SJSA1 (cell line): Measurements from ENCODE around the gene PDE7B. TPM values are rescaled to one million over a fixed set of nuclear protein-coding genes. Genes with fewer than 3 reads are reported as not detected.

Source experiments
- DNase-seq, 2 experiments: peaks; one replicate each; pipeline ENCODE4 v3.0.0-alpha.2; 2015 to 2020; ENCODE audit warnings: low spot score in 2 of 2, low read depth in 1 of 2
- H3K27ac ChIP-seq: fragments of 250-450 bp; sonication (Bioruptor Pico); 2 replicates; pipeline ENCODE4 v1.5.1; 2020; ENCODE audit warnings: mild to moderate bottlenecking, moderate library complexity
- H3K27me3 ChIP-seq: fragments of 250-450 bp; sonication (Bioruptor Pico); replicated peaks from 2 replicates; pipeline ENCODE4 v1.5.1; 2020; ENCODE audit warnings: mild to moderate bottlenecking, moderate library complexity
- H3K36me3 ChIP-seq: fragments of 250-450 bp; sonication (Bioruptor Pico); 2 replicates; pipeline ENCODE4 v1.5.1; 2020; ENCODE audit warnings: mild to moderate bottlenecking
- H3K4me1 ChIP-seq: fragments of 250-450 bp; sonication (Bioruptor Pico); replicated peaks from 2 replicates; pipeline ENCODE4 v1.6.1; 2021; ENCODE audit warnings: mild to moderate bottlenecking
- H3K4me3 ChIP-seq: fragments of 250-450 bp; sonication (Bioruptor Pico); 2 replicates; pipeline ENCODE4 v1.5.1; 2020; ENCODE audit warnings: mild to moderate bottlenecking
- H3K9me3 ChIP-seq: fragments of 250-450 bp; sonication (Bioruptor Pico); replicated peaks from 2 replicates; pipeline ENCODE4 v1.5.1; 2020; ENCODE audit warnings: mild to moderate bottlenecking
- total RNA-seq: library from RNA; depleted of rRNA; stranded (reverse); fragments of >200 nt; shearing (Covaris generic); gene quantifications from 2 replicates; pipeline ENCODE4 v1.2.3, GENCODE V29; 2014

PDE7B gene
- total RNA-seq, 1 experiment from 2014 or later: not detected

GRCh38 chr6:136035378-136036070, 184.0 kb downstream of the PDE7B start:
- no peak overlapping the region for H3K27ac ChIP-seq
- H3K36me3 ChIP-seq: no peaks in the 10 kb centered on the region
- no peaks in the 10 kb centered on the region for H3K27me3 ChIP-seq
- DNase-seq: no peak
- H3K9me3 ChIP-seq: no peaks in the 10 kb centered on the region
- H3K4me1 ChIP-seq: no peaks in the 10 kb centered on the region; the same call in 1 of the 2 replicates
- no peak overlapping the region for H3K4me3 ChIP-seq

GRCh38 chr6:136036071-136036380, 184.5 kb downstream of the PDE7B start:
- Histone ChIP-seq H3K27ac (no peak overlapping the region), H3K4me1 (no peaks in the 10 kb centered on the region; the same call in 1 of the 2 replicates), H3K9me3 (no peaks in the 10 kb centered on the region), H3K4me3 (no peak overlapping the region), H3K36me3 (no peaks in the 10 kb centered on the region), H3K27me3 (no peaks in the 10 kb centered on the region)
- no peak for DNase-seq

GRCh38 chr6:136036601-136037000, 185.1 kb downstream of the PDE7B start:
- DNase-seq: no peak
- Histone ChIP-seq H3K36me3 (no peaks in the 10 kb centered on the region), H3K27me3 (no peaks in the 10 kb centered on the region), H3K4me3 (no peak overlapping the region), H3K4me1 (no peaks in the 10 kb centered on the region; the same call in 1 of the 2 replicates), H3K9me3 (no peaks in the 10 kb centered on the region), H3K27ac (no peak overlapping the region)

GRCh38 chr6:136037242-136037875, 185.9 kb downstream of the PDE7B start:
- H3K4me1 ChIP-seq: no peaks in the 10 kb centered on the region; the same call in 1 of the 2 replicates
- no peak overlapping the region for H3K4me3 ChIP-seq
- DNase-seq: no peak
- no peaks in the 10 kb centered on the region for H3K9me3 ChIP-seq
- H3K27ac ChIP-seq: no peak overlapping the region
- no peaks in the 10 kb centered on the region for H3K27me3 ChIP-seq
- no peaks in the 10 kb centered on the region for H3K36me3 ChIP-seq

DNA sequence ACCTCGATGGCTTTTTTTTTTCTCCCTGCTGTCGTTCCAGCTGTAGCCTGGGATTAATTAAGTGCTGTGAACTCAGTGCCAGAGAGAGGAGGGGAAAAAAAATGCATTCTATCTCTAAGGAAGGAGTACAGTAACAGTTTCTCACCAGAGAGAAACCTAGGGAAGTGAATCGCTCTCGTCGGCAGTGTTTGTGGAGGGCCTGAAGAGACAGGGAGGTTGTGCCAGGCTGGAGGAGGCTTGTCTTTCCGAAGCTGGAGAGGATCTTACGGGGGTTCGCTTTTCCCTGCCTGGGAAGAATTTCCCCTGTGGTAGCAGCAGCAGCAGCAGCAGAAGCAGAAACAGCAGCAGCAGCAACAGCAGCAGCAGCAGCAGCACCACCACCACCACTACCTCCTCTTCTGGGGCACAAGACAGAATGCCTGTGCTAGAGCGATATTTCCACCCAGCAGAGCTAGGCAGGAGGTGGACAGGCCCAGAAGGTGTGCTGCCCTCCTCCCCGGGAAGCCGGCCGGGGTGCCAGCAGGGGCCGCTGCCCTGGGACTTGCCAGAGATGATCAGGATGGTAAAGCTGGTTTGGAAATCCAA, 186.5 kb downstream of the PDE7B start:
- Histone ChIP-seq H3K36me3 (no peaks in the 10 kb centered on the region), H3K9me3 (no peaks in the 10 kb centered on the region), H3K27me3 (no peaks in the 10 kb centered on the region), H3K27ac (no peak overlapping the region), H3K4me3 (no peak overlapping the region), H3K4me1 (no peaks in the 10 kb centered on the region; the same call in 1 of the 2 replicates)
- DNase-seq: no peak

GRCh38 chr6:136038531-136038930, 187.0 kb downstream of the PDE7B start:
- H3K9me3 ChIP-seq: no peaks in the 10 kb centered on the region
- no peaks in the 10 kb centered on the region; the same call in 1 of the 2 replicates for H3K4me1 ChIP-seq
- no peak for DNase-seq
- no peak overlapping the region for H3K4me3 ChIP-seq
- H3K27me3 ChIP-seq: no peaks in the 10 kb centered on the region
- no peaks in the 10 kb centered on the region for H3K36me3 ChIP-seq
- no peak overlapping the region for H3K27ac ChIP-seq

- H3K9me3 ChIP-seq: no peaks in the 10 kb centered on the region
- no peak overlapping the region for H3K27ac ChIP-seq
- no peak for DNase-seq
- H3K4me1 ChIP-seq: no peaks in the 10 kb centered on the region; the same call in 1 of the 2 replicates
- no peak overlapping the region for H3K4me3 ChIP-seq
- no peaks in the 10 kb centered on the region for H3K27me3 ChIP-seq
- H3K36me3 ChIP-seq: no peaks in the 10 kb centered on the region
Observed at GRCh38 chr6:136039185-136039584, 187.7 kb downstream of the PDE7B start.

GRCh38 chr6:136050475-136050874, 199.0 kb downstream of the PDE7B start:
- Histone ChIP-seq H3K4me1 (no peaks in the 10 kb centered on the region), H3K4me3 (no peak overlapping the region), H3K27me3 (no peaks in the 10 kb centered on the region), H3K27ac (no peak overlapping the region), H3K36me3 (no peaks in the 10 kb centered on the region), H3K9me3 (no peaks in the 10 kb centered on the region)
- no peak for DNase-seq

- Histone ChIP-seq H3K4me3 (no peak overlapping the region), H3K4me1 (no peaks in the 10 kb centered on the region), H3K36me3 (no peaks in the 10 kb centered on the region), H3K27me3 (no peaks in the 10 kb centered on the region), H3K9me3 (no peaks in the 10 kb centered on the region), H3K27ac (no peak overlapping the region)
- no peak for DNase-seq
Observed at GRCh38 chr6:136051140-136051775, 199.8 kb downstream of the PDE7B start.

DNA sequence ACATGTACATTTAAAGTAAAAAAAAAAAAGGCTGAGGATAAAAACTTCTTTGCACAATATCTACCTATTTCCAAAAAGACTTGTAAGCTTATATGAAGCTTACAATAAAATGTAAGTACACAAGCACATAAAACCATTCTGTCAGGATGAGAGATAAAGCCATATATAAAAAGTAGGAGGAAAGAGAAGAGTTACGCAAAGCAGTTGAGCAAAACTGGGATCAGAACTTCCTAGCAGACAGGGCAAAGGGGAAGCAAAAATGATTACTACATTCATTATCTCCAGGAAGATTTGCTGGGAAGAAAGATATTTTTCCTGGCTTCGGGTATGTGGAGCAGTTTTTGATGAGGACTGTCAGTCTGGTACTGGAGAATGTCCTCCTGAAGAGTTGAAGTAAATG, 200.5 kb downstream of the PDE7B start:
- DNase-seq: no peak

DNA sequence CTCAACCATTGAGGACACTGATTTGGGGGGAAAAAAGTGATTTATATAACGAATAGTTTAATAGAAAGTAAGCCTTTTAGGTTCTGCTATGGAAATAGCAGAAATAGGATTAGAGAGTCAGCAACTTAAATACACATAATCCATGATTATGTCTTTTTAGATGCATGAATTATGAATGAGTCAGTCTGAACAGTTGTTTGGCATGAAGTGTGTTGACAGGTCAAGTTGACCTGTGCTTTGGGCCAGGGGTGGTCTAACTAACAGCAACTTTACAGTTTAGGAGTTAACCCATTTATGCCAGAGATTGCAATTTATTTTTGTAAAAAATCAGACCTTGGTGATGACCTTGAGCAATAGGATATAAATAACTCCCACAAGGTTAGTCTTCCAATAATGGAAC, 207.4 kb downstream of the PDE7B start:
- Histone ChIP-seq H3K27ac (no peak overlapping the region), H3K36me3 (no peaks in the 10 kb centered on the region), H3K4me3 (no peak overlapping the region), H3K9me3 (no peaks in the 10 kb centered on the region), H3K27me3 (no peaks in the 10 kb centered on the region), H3K4me1 (no peaks in the 10 kb centered on the region)
- no peak for DNase-seq

More for the DNA sequence above, 200.5 kb downstream of the PDE7B start:
- Histone ChIP-seq H3K4me3 (no peak overlapping the region), H3K9me3 (no peaks in the 10 kb centered on the region), H3K27ac (no peak overlapping the region), H3K36me3 (no peaks in the 10 kb centered on the region), H3K4me1 (no peaks in the 10 kb centered on the region), H3K27me3 (no peaks in the 10 kb centered on the region)

DNA sequence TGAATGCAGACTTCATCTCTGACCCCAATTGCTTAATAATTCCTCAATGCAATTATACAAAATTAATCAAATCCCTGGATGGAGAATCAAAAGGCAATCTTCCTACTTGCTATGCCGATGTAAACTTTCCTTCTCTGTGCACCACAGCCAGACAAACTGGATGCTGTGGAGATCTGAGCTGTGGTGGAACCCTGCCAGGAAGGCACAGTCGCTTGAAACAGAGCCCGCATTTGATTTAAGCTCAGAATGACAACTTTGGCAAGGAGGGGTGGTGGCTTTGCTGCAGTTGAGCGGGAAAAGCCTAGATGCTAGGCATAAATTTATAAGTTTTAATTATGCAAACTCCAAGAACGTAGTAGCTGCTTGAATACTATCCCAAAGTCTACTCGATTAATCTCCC, 207.8 kb downstream of the PDE7B start:
- Histone ChIP-seq H3K36me3 (no peaks in the 10 kb centered on the region), H3K4me3 (no peak overlapping the region), H3K9me3 (no peaks in the 10 kb centered on the region), H3K4me1 (no peaks in the 10 kb centered on the region), H3K27ac (no peak overlapping the region), H3K27me3 (no peaks in the 10 kb centered on the region)
- no peak for DNase-seq

DNA sequence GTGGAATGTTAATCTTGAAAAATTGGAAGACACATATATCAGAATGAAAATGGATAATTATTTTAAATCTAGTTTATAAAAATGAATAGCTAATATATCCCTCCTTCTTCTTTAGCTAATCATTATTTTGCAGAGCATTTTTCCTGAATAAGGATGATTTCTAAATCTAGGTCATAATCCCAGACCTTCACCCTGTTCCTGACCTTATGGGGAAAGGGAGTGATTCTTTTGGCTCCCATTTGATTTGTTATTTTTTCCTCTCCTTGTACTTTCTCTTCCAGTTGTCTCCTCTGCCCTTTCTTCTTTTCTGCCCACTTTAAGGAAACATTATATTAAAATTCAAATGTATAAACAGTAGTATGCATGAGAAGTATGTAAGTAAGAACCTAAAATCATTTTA, 208.6 kb downstream of the PDE7B start:
- Histone ChIP-seq H3K27ac (no peak overlapping the region), H3K4me1 (no peaks in the 10 kb centered on the region), H3K27me3 (no peaks in the 10 kb centered on the region), H3K9me3 (no peaks in the 10 kb centered on the region), H3K4me3 (no peak overlapping the region), H3K36me3 (no peaks in the 10 kb centered on the region)
- DNase-seq: no peak

GRCh38 chr6:136060759-136061158, 209.3 kb downstream of the PDE7B start:
- H3K9me3 ChIP-seq: no peaks in the 10 kb centered on the region
- H3K27me3 ChIP-seq: no peaks in the 10 kb centered on the region
- H3K4me3 ChIP-seq: no peak overlapping the region
- no peaks in the 10 kb centered on the region for H3K4me1 ChIP-seq
- no peak overlapping the region for H3K27ac ChIP-seq
- no peak for DNase-seq
- no peaks in the 10 kb centered on the region for H3K36me3 ChIP-seq
